NT2/D1 (cell line): Measurements from ENCODE around the gene LMAN2.

ENCODE experiments used
- SUZ12 ChIP-seq: IDR thresholded peaks from 2 replicates; pipeline ENCODE4 v1.6.1; 2011; ENCODE audit not compliant: insufficient read length, insufficient read depth; ENCODE audit errors: extremely low read depth
- YY1 ChIP-seq: IDR thresholded peaks from 2 replicates; pipeline ENCODE4 v1.6.1; 2011; ENCODE audit not compliant: insufficient read length, insufficient read depth

DNA sequence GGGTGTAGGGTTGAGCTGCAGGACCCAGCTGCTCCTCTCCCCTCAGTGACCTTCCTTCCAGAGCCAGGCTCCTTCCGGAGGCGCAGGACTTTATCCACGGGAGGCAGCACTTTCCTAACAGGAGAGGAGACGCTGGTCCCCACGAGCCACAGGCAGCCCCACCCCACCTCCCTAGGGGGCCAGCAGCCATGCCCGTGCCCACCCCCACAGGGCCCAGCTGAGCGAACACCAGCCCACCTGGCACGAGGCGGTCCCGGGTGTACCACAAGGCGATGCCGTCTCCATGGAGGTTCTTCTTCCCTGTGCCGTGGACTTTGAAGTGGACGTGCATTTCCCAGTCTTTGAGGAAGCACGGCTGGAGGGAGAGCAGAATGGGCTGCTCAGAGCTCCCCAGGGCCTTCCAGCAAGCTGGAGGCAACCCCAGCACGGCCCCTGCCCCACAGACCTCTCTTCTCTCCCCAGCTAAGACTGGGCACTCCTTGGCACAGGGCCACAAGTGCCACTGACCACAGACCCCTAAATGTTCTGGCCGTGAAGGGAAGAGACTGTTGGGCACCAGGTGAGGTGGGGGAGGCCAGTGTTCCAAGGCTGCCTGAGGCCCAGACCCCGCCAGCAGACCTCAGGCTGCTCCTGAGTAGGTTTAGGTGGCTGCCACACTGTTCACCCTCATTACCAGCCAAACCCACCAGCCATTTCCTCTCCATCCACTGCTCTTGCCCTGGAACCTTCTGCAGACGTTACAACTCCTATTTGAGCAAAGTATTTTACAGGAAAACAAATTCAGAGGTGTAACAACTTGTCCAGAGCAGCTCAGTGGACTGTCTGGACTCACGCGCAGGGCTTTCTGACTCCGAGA lies 13.0 kb downstream of the LMAN2 start:
- TF ChIP-seq YY1: no peak
- TF ChIP-seq SUZ12: no peak
